ENCODE results near the gene SLC17A9.

Gene SLC17A9

DNA sequence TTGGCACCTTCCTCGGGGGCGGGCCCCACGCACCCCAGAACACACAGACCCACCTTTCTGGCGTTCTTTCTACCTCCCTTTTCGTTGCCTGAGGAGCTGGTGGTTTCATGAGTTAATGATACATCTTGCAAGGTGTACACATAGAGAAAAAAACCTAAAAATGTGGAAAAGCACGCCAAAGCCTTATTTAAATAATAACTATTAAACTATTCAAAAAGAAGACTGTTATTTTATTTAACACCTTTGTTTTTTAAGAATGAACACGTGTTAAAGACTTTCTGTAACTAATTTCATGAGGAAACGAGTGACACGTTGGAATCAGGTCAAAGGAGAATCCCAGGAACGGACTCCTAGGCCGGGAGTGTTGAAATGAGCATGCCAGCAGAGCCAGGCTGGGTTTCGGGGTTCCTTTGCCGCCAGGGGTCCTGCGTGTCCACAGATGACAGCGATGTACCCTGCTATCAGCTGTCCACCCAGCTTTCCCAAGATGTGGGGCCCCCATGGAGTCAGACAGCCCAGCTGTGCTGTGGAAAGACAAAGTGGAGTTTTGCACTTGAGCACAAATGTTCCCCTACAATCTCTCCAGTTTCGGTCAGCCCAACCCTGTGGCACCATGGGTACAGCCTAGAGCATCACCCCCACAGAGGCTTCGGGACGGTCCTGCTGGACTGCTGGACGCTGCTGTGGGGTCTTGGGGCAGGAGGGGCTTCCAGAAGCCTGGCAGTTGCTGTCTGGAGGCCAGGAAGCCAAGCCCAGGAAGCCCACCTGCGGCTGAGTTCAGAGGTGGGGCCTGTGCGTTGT, 16.1 kb downstream of the SLC17A9 start:
- no peak overlapping the region for H3K27ac ChIP-seq (ENCODE audit: low read depth in 2 of 2, low read length in 2 of 2)
- H3K4me1 ChIP-seq (ENCODE audit: control insufficient read depth in 2 of 2, insufficient read depth in 2 of 2, low read length in 2 of 2) = peaks cover 5% of the 10 kb centered on the region in 2 donors
- H3K9me3 ChIP-seq (ENCODE audit: control insufficient read depth in 2 of 2, low read length in 2 of 2) = no peaks in the 10 kb centered on the region
- peaks cover 2 to 23% of the 10 kb centered on the region in 2 donors for H3K27me3 ChIP-seq (ENCODE audit: control insufficient read depth in 2 of 2, insufficient read depth in 2 of 2, low read length in 2 of 2)
- H3K36me3 ChIP-seq (ENCODE audit: control insufficient read depth in 2 of 2, insufficient read depth in 2 of 2, low read length in 2 of 2) = peaks cover 4% of the 10 kb centered on the region in 2 donors
- H3K4me3 ChIP-seq (ENCODE audit: low read length in 2 of 2) = no peak overlapping the region
- H3K9ac ChIP-seq (ENCODE audit: low read depth in 1 of 2, low read length in 2 of 2) = no peak overlapping the region

DNA sequence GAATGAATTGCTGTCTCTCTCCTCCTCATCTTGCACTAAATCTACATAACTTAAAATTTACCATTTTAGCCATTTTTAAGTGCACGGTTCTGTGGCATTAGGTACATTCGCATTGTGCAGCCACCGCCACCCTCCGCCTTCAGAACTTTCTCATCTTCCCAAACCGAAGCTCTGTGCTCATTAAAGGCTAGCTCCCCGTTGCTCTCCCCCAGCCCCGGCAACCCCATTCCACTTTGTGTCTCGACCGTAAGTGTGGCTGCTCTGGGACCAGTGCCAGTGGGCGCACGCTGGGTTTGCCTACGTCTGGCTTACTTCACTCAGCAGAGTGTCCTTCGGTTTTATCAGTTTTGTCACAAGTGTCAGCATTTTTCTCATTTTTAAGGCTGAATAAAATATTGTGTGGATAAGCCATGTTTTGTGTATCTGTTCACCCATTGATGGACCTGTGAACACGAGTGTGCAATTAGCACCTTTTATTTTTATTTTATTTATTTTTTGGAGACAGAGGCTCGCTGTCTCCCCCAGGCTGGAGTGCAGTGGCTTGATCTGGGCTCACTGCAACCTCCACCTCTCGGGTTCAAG, 16.8 kb downstream of the SLC17A9 start:
- Histone ChIP-seq H3K4me3 (ENCODE audit: low read length in 2 of 2) (no peak overlapping the region), H3K27ac (ENCODE audit: low read depth in 2 of 2, low read length in 2 of 2) (no peak overlapping the region), H3K27me3 (ENCODE audit: control insufficient read depth in 2 of 2, insufficient read depth in 2 of 2, low read length in 2 of 2) (peaks cover 4 to 28% of the 10 kb centered on the region in 2 donors), H3K9ac (ENCODE audit: low read depth in 1 of 2, low read length in 2 of 2) (no peak overlapping the region), H3K4me1 (ENCODE audit: control insufficient read depth in 2 of 2, insufficient read depth in 2 of 2, low read length in 2 of 2) (peaks cover 5% of the 10 kb centered on the region in 2 donors), H3K9me3 (ENCODE audit: control insufficient read depth in 2 of 2, low read length in 2 of 2) (no peaks in the 10 kb centered on the region), H3K36me3 (ENCODE audit: control insufficient read depth in 2 of 2, insufficient read depth in 2 of 2, low read length in 2 of 2) (peaks cover 3 to 4% of the 10 kb centered on the region in 2 donors)

DNA sequence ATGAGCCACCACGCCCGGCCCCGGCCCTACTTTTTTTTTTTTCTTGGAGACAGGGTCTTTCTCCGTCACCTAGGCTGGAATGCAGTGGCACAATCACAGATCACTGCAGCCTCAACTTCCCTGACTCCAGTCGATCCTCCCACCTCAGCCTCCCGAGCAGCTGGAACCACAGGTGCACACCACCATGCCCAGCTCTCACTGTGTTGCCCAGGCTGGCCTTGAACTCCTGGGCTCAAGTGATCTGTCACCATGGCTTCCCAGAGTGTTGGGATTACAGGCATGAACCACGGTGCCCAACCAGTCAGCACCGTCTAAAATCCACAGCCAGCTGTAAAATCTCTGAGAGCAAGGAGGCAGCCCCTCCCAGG, 17.4 kb downstream of the SLC17A9 start:
- Histone ChIP-seq H3K27me3 (ENCODE audit: control insufficient read depth in 2 of 2, insufficient read depth in 2 of 2, low read length in 2 of 2) (peaks cover 6 to 34% of the 10 kb centered on the region in 2 donors), H3K36me3 (ENCODE audit: control insufficient read depth in 2 of 2, insufficient read depth in 2 of 2, low read length in 2 of 2) (peaks cover under 1% of the 10 kb centered on the region in 2 donors), H3K4me3 (ENCODE audit: low read length in 2 of 2) (no peak overlapping the region)

GRCh38 chr20:62970307-62971210, 18.1 kb downstream of the SLC17A9 start:
- no peaks in the 10 kb centered on the region for H3K36me3 ChIP-seq (ENCODE audit: control insufficient read depth in 2 of 2, insufficient read depth in 2 of 2, low read length in 2 of 2)
- H3K27me3 ChIP-seq (ENCODE audit: control insufficient read depth in 2 of 2, insufficient read depth in 2 of 2, low read length in 2 of 2) = peaks cover 11 to 36% of the 10 kb centered on the region in 2 donors
- no peak overlapping the region for H3K27ac ChIP-seq (ENCODE audit: low read depth in 2 of 2, low read length in 2 of 2)
- no peak overlapping the region for H3K4me3 ChIP-seq (ENCODE audit: low read length in 2 of 2)
- no peaks in the 10 kb centered on the region for H3K9me3 ChIP-seq (ENCODE audit: control insufficient read depth in 2 of 2, low read length in 2 of 2)
- H3K4me1 ChIP-seq (ENCODE audit: control insufficient read depth in 2 of 2, insufficient read depth in 2 of 2, low read length in 2 of 2) = peaks cover 5% of the 10 kb centered on the region in 2 donors
- H3K9ac ChIP-seq (ENCODE audit: low read depth in 1 of 2, low read length in 2 of 2) = no peak overlapping the region

More for the DNA sequence above, 17.4 kb downstream of the SLC17A9 start:
- Histone ChIP-seq H3K9ac (ENCODE audit: low read depth in 1 of 2, low read length in 2 of 2) (no peak overlapping the region), H3K9me3 (ENCODE audit: control insufficient read depth in 2 of 2, low read length in 2 of 2) (no peaks in the 10 kb centered on the region), H3K27ac (ENCODE audit: low read depth in 2 of 2, low read length in 2 of 2) (no peak overlapping the region), H3K4me1 (ENCODE audit: control insufficient read depth in 2 of 2, insufficient read depth in 2 of 2, low read length in 2 of 2) (peaks cover 5% of the 10 kb centered on the region in 2 donors)

DNA sequence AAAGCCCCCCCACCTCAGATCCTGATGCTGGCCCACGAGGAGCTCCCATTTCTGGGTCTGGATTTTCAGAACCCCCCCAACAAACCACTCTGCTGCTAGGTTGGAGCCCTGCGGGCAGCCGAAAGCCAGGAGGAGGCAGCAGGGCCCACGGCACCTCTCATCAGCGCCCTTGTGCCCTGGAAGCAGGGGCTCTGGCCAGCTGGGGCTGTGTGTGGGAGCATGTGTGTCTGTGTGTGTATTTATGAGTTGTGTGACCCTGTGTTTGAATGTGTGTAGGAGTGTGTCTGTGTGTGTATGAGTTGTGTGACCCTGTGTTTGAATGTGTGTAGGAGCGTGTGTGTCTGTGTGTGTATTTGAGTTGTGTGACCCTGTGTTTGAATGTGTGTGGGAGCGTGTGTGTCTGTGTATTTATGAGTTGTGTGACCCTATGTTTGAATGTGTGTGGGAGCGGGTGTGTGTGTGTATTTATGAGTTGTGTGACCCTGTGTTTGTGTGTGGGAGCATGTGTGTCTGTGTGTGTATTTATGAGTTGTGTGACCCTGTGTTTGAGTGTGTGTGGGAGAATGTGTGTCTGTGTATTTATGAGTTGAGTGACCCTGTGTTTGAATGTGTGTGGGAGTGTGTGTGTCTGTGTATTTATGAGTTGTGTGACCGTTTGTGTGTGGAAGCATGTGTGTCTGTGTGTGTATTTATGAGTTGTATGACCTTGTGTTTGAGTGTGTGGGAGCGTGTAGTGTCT, 18.9 kb downstream of the SLC17A9 start:
- Histone ChIP-seq H3K9me3 (ENCODE audit: control insufficient read depth in 2 of 2, low read length in 2 of 2) (no peaks in the 10 kb centered on the region), H3K4me1 (ENCODE audit: control insufficient read depth in 2 of 2, insufficient read depth in 2 of 2, low read length in 2 of 2) (peaks cover 5% of the 10 kb centered on the region in 2 donors), H3K9ac (ENCODE audit: low read depth in 1 of 2, low read length in 2 of 2) (no peak overlapping the region), H3K27ac (ENCODE audit: low read depth in 2 of 2, low read length in 2 of 2) (no peak overlapping the region), H3K27me3 (ENCODE audit: control insufficient read depth in 2 of 2, insufficient read depth in 2 of 2, low read length in 2 of 2) (peaks cover 14 to 39% of the 10 kb centered on the region in 2 donors), H3K4me3 (ENCODE audit: low read length in 2 of 2) (no peak overlapping the region), H3K36me3 (ENCODE audit: control insufficient read depth in 2 of 2, insufficient read depth in 2 of 2, low read length in 2 of 2) (no peaks in the 10 kb centered on the region)

GRCh38 chr20:62971950-62972844, 19.7 kb downstream of the SLC17A9 start:
- H3K27me3 ChIP-seq (ENCODE audit: control insufficient read depth in 2 of 2, insufficient read depth in 2 of 2, low read length in 2 of 2) = peaks cover 14 to 42% of the 10 kb centered on the region in 2 donors
- peaks cover 5% of the 10 kb centered on the region in 2 donors for H3K4me1 ChIP-seq (ENCODE audit: control insufficient read depth in 2 of 2, insufficient read depth in 2 of 2, low read length in 2 of 2)
- H3K4me3 ChIP-seq (ENCODE audit: low read length in 2 of 2) = peak overlapping the region; percentile 19 to 26
- no peak overlapping the region for H3K9ac ChIP-seq (ENCODE audit: low read depth in 1 of 2, low read length in 2 of 2)
- H3K36me3 ChIP-seq (ENCODE audit: control insufficient read depth in 2 of 2, insufficient read depth in 2 of 2, low read length in 2 of 2) = no peaks in the 10 kb centered on the region
- H3K9me3 ChIP-seq (ENCODE audit: control insufficient read depth in 2 of 2, low read length in 2 of 2) = no peaks in the 10 kb centered on the region
- H3K27ac ChIP-seq (ENCODE audit: low read depth in 2 of 2, low read length in 2 of 2) = no peak overlapping the region

GRCh38 chr20:62972845-62973745, 20.6 kb downstream of the SLC17A9 start:
- Histone ChIP-seq H3K4me3 (ENCODE audit: low read length in 2 of 2) (peak overlapping the region in 1 of 2 donors; percentile 19), H3K4me1 (ENCODE audit: control insufficient read depth in 2 of 2, insufficient read depth in 2 of 2, low read length in 2 of 2) (peaks cover 5% of the 10 kb centered on the region in 2 donors), H3K27ac (ENCODE audit: low read depth in 2 of 2, low read length in 2 of 2) (no peak overlapping the region), H3K9ac (ENCODE audit: low read depth in 1 of 2, low read length in 2 of 2) (no peak overlapping the region), H3K27me3 (ENCODE audit: control insufficient read depth in 2 of 2, insufficient read depth in 2 of 2, low read length in 2 of 2) (peaks cover 20 to 47% of the 10 kb centered on the region in 2 donors), H3K36me3 (ENCODE audit: control insufficient read depth in 2 of 2, insufficient read depth in 2 of 2, low read length in 2 of 2) (no peaks in the 10 kb centered on the region), H3K9me3 (ENCODE audit: control insufficient read depth in 2 of 2, low read length in 2 of 2) (no peaks in the 10 kb centered on the region)

DNA sequence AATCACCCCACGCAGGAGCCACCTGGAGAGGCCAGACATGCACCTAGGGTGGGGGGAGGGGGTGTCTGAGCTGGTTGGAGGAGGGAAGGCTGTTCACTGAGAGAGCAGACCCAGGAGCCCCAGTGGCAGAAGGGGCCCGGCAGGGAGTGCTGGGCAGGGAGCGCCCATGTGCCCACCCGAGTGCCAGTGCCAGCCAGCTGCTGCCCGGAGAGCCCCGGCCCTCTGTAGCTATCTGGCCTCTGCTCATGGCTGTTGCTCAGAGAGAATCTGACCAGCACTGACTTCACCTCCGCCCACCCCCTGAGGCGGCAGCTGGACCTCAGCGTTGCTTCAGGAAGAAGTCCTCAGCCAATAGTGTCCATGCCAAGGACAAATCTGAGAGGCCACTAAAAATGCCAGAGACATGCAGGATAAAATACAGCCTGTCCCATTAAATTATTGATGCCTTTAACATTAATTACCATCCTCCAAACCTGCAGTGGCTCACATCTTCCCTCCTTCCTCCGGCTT, 22.8 kb downstream of the SLC17A9 start:
- no peak overlapping the region for H3K27ac ChIP-seq (ENCODE audit: low read depth in 2 of 2, low read length in 2 of 2)
- peaks cover 29 to 68% of the 10 kb centered on the region in 2 donors for H3K27me3 ChIP-seq (ENCODE audit: control insufficient read depth in 2 of 2, insufficient read depth in 2 of 2, low read length in 2 of 2)
- H3K9me3 ChIP-seq (ENCODE audit: control insufficient read depth in 2 of 2, low read length in 2 of 2) = no peaks in the 10 kb centered on the region
- no peak overlapping the region for H3K9ac ChIP-seq (ENCODE audit: low read depth in 1 of 2, low read length in 2 of 2)
- H3K4me1 ChIP-seq (ENCODE audit: control insufficient read depth in 2 of 2, insufficient read depth in 2 of 2, low read length in 2 of 2) = peaks cover 5% of the 10 kb centered on the region in 2 donors
- no peaks in the 10 kb centered on the region for H3K36me3 ChIP-seq (ENCODE audit: control insufficient read depth in 2 of 2, insufficient read depth in 2 of 2, low read length in 2 of 2)
- H3K4me3 ChIP-seq (ENCODE audit: low read length in 2 of 2) = no peak overlapping the region
